Kasumi-1 (cell line): Measurements from ENCODE around the gene USP37.

Experiments
- DNase-seq, 2 experiments: peaks; one replicate each; lab custom pipeline; 2025; lab: John Stamatoyannopoulos, UW

USP37 gene

DNA sequence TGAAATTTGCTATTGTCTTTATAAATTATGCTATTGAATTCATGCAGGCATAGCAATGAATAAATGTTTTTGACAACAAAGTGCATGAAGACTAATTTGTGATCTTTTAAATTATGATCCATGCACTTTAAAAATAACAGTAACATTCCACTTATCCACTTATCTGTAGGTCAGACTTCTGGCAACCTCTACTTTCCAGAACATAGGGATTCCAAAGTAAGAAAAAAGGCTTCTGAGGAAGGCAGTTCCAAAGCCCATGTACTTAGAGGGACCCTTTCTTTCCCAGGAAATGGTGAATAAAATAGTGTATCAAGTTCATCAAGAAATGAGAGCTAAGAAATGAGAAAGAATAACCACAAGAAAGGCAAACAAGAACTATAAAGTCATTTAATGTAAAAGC lies 90.9 kb downstream of the USP37 start:
- no peak for DNase-seq

DNA sequence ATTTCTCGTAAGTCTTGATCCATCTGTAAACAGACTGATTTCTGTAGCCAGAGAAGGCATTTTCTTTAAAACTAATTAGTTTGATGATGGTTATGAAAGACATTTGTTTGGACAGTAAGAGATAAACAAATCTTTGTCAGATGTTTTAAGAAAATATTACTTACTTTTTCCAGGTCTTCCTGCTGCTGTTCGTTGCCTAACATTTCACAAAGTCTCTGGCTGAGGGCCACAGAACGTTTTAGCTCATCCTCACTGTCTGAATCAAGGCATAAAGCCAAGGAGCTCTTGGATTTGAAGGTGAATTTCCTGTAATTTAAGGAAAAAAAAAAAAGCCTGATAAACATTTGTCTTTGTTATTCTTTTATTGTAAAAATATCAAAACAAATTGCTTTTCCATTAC lies 91.5 kb downstream of the USP37 start:
- no peak for DNase-seq

DNA sequence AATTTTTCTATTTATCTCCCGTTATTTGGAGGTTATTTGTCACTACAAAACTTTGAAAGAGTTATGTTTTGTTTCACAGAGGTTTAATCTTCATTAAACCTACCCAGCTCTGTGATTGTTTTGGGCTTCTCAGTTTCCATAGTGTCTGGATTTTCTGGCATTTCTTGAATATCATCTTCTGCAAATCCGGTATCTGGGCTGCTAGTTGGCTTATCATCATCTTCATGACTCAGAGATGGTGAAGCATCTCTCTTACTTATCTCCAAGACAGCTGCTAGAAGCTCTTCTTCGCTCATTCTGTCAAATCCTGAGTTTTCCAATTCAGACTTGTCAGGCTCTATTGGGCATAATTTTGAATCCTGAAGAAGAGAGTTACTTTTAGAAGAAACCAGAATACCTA lies 93.6 kb downstream of the USP37 start:
- DNase-seq: no peak

DNA sequence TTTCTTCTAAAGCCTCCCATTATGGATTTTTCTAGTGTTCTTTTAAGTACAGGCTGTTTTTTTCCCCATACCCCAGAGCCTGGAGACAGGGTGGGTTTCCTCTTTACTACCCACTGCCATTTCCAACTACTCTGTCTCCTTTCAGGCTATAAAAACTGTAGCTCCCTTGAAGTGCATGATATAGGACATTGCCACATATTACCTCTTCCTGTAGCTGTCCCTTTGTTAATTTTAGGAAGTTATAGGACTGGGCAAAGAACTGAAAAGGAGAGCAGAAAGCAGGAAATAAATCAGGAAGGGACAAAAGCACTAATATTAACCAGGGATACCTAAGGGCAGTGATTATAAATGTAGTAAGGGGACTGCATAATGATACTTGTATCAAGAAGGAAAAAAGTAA lies 95.2 kb downstream of the USP37 start:
- peak in 1 of 2 experiments; percentile 13 for DNase-seq

DNA sequence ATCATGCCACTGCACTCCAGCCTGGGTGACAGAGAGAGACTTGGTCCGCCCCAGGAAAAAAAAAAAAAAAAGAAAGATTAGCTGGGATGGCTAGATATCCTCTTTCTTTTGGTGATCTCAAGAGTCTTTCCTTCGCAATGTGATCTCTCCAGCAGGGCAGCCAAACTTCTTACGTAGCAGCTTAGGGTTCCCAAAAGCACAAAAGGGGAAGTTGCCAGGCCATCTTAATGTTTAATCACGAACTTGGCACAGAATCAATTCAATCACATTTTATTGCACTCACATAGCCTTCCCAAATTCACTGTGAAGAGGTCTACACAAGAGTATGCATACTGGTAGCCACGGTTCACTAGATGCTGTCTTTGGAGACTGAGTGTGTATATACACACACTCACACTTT lies 96.2 kb downstream of the USP37 start:
- peak; percentile 49 to 60 for DNase-seq

DNA sequence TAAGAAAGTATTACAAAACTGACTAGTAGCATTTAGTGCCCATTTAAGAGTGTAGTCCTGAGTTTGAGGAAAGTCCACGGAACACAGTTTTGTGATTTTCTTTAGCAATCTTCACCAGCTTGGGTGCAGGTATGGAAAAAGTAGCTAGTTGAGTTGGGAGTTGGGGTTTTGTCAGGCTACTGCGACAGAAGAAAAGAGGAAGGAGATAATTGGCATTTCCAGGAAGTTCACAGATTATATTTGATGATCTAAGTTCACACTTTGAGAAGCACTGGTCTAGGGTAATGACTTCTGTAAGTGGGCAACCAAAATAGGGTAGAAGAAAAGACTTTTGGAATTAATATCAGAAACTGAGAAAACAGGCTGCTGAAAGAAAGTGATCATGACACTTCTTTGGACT lies 97.1 kb downstream of the USP37 start:
- no peak for DNase-seq

DNA sequence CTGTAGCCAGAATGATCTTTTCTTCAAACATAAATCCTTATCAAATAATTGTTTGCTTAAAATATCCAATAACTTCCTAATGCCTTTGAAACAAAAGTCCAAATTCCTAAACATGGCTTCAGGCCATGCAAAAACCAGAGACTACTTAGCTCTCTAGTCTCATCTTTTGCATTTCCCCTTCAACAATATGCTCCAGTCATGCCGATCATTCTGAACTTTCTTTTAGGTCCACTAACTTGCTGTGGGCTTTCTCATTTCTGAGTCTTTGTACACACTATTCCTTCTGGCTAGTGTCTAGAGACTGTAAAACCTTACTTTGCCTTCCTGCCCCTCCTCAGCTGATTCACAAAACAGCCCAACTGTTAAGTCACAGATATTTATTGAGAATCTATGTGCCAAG lies 97.7 kb downstream of the USP37 start:
- no peak for DNase-seq

DNA sequence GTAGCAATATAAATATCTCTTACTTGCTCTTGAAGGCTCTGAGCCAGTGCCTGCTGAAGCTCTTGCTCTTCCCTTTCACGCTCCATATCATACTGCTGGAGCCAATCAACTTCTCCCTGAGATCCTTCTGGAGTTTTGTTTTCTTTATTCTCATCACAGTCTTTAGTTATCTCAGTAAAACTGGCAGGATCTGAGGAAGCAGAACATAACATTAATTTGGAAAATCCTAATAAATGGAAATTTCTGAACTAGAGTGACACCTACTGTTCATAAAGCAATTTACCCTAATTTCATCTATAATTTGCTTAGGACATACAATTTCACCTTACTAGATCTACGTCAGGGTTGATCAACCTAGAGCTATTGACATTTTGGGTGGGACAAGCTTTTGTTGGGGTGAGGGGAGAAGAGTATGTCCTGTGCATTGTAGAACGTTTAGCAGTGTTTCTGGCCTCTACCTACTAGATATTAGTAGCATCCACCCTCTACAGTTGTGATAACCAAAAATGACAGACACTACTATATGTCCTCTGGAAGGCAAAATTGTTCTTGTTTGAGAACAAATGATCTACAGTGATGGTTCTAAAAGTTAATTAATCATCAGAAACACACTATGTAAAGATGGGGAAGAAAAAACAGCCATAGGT lies 102.0 kb downstream of the USP37 start:
- DNase-seq: peak; percentile 8 to 32

DNA sequence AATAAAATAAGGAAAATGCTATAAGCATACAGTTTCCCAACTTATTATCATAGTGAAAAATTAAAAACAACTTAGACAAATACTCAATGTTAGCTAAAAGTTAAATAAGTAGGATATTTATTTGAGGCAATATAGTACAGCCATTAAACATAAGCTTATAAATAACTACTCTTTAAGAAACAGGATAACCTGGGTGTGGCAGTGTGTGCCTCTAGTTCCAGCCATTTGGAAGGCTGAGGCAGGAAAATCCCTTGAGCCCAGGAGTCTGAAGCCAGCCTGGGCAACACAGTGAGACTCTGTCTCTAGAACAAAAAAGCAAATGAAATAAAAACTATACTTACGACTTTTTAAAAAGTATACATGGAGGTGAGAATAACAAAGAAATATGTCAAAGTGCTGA lies 109.6 kb downstream of the USP37 start:
- no peak for DNase-seq

DNA sequence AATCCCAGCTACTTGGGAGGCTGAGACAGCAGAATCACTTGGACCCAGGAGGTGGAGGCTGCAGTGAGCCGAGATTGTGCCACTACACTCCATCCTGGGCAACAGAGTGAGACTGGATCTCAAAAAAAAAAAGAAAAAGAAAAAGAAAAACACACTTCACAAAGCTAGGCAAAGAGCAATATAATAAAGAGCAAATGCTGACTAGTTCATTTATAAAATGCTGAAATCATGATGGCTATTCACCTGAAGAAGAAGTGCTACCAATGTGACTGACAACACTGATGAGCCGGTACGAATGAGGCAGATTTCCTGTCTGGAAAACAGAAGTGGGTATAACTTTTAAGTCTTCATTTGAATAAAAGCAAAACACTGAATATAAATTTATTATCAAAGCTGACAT lies 111.3 kb downstream of the USP37 start:
- no peak for DNase-seq

DNA sequence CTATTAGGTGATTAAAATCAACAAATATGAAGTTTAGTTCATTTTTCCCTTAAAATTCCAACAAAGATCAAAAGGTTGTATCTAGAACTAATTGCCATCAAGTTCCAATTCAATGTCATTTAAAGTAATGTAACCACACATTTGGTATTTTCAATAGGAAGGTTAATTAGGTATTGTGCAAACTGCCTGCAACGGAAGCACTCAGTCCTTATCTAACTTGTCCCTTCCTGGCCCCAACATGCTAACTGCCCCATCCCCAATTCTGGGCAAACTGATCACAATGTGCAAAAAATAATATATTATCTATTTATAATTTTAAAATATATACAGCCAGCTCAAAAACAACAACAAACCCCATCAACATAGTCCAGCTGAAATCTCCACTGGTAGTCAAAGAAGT lies 116.1 kb downstream of the USP37 start:
- DNase-seq: no peak

DNA sequence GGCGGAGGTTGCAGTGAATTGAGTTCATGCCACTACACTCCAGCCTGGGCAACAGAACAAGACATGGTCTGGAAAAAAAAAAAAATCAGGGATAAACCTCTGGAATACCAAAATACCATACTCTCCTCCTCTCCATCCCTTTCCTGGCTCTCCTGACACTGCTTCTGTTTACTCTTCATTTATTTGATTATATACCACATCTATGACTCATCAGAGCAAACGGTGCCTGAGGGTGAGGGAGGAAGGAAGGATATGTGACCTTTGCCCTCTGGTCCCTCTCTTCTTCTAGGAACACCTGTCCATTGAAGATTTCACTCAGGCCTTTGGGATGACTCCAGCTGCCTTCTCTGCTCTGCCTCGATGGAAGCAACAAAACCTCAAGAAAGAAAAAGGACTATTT lies 119.2 kb downstream of the USP37 start:
- no peak for DNase-seq

DNA sequence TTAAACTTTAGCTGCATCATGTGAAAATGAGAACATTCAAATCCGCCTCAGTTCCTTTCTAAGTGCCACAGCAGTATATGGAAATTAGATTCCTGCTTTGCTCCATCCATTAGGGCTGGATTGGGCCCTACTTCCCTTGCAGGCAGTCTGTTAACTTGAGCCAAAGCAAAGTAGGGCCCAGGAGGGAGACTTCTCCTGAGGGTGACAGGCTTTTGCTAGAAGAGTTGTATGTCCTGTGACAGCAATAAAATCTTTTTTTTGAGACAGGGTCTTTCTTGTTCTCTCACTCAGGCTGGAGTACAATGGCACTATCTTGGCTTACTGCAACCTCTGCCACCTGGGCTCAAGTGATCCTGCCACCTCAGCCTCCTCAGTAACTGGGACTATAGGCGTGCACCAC lies 121.1 kb downstream of the USP37 start:
- DNase-seq: no peak

DNA sequence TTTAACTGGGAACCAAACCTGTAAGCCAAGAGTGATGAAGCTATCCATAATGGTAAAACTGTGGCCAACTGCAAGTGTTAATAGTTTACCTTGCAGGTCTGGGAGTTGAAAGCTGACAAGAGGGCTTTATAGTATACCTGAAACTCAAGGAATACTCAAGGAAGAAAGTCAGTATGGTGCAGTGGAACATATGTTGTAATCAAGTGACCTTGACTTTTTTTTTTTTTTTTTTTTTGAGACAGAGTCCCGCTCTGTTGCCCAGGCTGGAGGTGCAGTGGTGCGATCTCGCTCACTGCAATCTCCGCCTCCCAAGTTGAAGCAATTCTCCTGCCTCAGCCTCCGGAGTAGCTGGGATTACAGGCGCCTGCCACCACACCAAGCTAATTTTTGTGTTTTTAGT lies 121.6 kb downstream of the USP37 start:
- DNase-seq: no peak

DNA sequence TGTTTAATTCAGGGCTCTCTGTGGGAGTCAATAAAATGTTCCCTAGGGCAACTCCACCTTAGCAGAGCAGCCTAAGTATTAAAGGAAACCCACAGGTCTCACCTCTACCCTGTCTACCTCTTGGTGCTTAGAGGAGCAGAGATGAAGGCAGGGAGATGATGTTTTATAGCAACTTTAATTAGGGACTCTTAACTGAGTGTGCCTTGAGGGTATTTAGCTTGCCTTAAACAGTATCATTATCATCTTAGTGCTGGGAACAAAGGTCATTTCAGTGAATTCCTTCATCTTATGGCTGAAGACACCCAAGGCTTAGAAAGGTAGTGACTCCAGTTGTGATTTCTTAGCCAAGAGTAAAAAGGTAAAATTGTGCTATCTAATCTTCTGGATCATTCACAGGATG lies 122.5 kb downstream of the USP37 start:
- no peak for DNase-seq

DNA sequence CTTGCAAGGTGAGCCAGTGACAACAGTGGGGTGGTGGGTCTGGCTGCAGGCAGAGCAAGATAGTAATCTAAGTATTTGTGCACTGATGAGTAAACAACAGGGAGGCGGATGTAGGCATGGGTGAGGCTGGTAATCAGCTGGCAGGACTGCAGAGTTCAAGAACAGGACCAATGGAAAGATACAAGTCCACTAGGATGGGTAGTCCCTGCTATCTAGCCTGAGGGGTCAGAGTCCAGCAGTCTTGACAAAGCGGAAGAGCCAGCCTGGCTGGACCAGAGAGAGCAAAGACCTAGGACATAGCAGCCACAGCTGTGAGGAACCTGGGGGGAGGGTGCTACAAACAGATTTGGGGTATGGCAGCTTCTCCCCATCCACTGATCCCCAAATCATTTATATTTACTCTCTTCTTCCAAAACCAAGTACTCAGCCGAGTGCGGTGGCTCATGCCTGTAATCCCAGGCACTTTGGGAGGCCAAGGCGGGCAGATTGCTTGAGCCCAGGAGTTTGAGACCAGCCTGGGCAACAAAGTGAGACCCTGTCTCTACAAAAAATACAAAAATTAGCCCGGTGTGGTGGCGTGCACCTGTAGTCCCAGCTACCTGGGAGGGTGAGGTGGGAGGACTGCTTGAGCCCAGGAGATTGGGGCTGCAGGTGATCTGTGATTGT lies 123.3 kb downstream of the USP37 start:
- no peak for DNase-seq

DNA sequence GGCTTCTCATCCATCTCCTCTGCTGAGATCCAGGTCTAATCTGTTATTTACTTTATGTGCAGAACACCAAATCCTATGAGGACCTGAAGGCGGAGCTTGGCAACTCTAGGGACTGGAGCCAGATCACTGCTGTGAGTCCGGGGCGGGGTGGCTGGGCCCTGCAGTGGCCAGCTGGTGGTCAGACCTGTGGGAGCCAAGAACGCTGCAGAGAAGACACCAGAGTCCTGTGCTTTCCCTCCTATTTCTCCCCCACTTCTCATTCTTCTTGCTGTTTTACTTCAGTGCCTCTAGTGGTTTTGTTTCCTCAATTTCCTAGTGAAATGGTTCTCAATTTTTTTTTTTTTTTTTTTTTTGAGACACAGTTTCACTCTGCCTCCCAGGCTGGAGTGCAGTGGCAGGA lies 129.6 kb downstream of the USP37 start:
- DNase-seq: no peak

DNA sequence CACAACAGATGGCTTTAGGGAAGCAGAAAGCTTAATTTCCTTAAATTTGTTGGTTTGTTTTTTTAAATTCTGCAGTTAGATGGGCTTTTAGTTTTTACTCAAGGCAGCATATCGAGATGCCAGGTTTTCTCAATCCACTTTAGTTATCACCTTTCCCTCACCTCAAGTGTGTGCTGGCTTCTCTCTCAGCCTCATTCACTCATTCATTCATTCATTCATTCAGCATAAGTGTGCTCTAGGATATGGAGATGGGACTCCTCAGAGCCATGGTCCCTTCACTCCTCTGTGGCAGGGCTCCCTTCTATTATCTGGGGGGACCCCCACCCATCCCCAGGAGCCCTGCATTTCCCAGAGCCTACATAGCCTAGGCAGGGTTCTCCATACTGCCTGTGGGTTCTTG lies 130.2 kb downstream of the USP37 start:
- DNase-seq: no peak

DNA sequence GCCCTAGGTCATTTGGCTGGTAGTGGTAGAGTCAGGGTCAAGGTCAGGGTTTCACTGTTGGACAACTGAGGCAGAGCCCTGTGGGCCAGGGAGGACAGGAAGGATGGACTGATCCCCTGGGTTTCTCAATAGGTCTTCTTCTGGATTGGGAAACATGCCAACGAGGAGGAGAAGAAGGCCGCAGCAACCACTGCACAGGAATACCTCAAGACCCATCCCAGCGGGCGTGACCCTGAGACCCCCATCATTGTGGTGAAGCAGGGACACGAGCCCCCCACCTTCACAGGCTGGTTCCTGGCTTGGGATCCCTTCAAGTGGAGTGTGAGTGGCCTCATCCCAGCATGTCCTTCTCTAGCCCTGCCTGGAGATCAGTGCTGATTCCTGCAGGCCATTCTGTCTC lies 131.2 kb downstream of the USP37 start:
- DNase-seq: no peak

DNA sequence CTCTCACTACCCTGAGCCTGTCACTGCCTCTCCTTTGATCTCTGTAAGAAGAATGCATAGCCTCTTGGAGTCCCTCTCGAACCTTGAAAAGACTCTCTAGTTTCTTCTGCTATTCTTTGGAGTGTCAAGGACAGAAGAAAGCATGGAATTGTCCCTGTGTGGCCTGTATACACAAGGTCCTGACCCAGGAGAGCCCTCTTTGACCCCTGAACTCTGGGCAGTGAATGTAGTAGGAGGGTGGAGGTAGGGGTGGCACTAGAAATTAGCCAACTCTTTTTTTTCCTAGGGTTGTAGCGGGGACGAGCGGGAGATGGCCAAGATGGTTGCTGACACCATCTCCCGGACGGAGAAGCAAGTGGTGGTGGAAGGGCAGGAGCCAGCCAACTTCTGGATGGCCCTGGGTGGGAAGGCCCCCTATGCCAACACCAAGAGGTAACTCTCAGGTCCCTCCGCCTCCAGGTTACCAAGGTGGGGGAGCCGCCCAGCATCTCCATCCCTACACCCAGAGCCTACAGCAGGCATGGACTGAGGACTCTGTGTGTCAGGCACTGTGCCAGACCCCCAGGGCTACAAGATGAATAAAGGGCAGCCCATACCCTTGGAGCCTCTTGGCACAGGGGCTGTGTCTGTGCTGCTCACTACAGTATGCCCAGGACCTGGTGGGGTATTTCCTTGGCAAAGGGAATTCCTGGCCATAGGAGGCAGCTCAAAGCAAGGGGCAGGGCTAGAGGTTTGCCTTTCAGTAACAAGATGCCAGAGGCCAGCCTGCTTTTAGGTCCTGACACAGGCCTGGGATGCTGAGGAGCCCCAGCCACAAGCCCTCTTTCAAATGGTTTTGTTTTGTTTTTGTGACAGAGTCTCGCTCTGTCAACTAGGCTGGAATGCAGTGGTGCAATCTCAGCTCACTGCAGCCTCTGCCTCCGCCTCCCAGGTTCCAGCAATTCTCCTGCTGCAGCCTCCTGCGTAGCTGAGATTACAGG lies 132.9 kb downstream of the USP37 start:
- DNase-seq: no peak

DNA sequence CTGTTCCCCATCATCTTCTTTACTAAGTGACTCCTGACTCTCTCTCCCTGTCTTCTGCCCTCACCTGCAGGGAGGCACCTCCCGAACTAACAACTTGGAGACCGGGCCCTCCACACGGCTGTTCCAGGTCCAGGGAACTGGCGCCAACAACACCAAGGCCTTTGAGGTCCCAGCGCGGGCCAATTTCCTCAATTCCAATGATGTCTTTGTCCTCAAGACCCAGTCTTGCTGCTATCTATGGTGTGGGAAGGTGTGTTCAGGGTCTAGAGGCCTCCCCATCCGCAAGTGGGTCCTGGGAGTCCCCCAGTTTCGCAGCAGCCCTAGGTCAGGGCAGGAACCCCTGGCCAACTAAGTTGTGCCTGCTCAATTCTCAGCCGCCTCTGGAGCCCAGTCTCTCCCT lies 133.7 kb downstream of the USP37 start:
- DNase-seq: no peak

DNA sequence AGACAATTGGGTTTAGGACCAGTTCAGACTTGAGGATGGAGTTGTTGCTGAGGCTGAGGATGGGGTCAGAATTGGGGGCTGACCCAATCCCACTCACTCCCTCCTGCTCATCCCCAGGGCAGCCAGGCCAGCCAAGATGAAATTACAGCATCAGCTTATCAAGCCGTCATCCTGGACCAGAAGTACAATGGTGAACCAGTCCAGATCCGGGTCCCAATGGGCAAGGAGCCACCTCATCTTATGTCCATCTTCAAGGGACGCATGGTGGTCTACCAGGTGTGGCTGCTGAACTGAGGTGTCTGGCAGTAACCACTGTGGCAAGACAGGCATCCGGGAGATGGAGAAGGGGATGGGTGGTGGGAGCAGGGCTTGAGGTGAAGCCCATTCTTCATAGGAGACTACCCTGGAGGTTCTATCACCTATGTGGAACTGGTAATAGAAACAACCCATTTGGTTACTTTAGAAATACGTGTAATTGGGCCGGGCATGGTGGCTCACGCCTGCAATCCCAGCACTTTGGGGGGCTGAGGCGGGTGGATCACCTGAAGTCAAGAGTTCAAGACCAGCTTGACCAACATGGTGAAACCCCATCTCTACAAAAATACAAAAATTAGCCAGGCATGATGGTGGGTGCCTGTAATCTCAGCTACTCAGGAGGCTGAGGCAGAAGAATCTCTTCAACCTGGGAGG lies 135.3 kb downstream of the USP37 start:
- DNase-seq: no peak
